Panc1 (cell line): ENCODE data around the gene PTER. TPM values are rescaled to one million over a fixed set of nuclear protein-coding genes. Genes with fewer than 3 reads are reported as not detected.

ENCODE experiments used
- ATAC-seq: fragments of 200-7000 bp; cut with Tn5 transposase; 2 replicates; pipeline ENCODE4 v1.9.1; 2020; ENCODE audit warnings: mild to moderate bottlenecking, moderate library complexity
- BruUV-seq: library from RNA; stranded (reverse); fragments of 400-500 nt; replicated peaks from 2 replicates; lab custom pipeline; 2021; lab: Mats Ljungman, UMichigan
- CTCF ChIA-PET: fragments of 300-600 bp; sonication (Branson Sonifier 250); formaldehyde crosslinking; loops from one replicate; lab custom pipeline; 2022; ENCODE audit warnings: antibody characterized with exemption; lab: Charles Lee
- POLR2A ChIA-PET: fragments of 300-600 bp; sonication (Branson Sonifier 250); formaldehyde crosslinking; loops from one replicate; lab custom pipeline; 2022; ENCODE audit warnings: antibody characterized with exemption; lab: Charles Lee
- DNase-seq: peaks from one replicate; pipeline ENCODE4 v3.0.0-alpha.2; 2010; ENCODE audit warnings: low read depth, low spot score
- H3K27ac ChIP-seq: 2 replicates; pipeline ENCODE4 v1.5.1; 2011; ENCODE audit warnings: mild to moderate bottlenecking, low read length, inconsistent platforms
- H3K27me3 ChIP-seq: fragments of 200-500 bp; sonication (Bioruptor generic); 2 replicates; pipeline ENCODE4 v1.6.0; 2014; ENCODE audit warnings: low read length, inconsistent platforms; ENCODE audit not compliant: control insufficient read depth, insufficient read depth
- H3K36me3 ChIP-seq: fragments of 200-500 bp; sonication (Bioruptor generic); 2 replicates; pipeline ENCODE4 v1.5.1; 2014; ENCODE audit warnings: inconsistent platforms, mild to moderate bottlenecking, low read length, moderate library complexity; ENCODE audit not compliant: control insufficient read depth, insufficient read depth
- H3K4me1 ChIP-seq: 2 replicates; pipeline ENCODE4 v1.5.1; 2011; ENCODE audit warnings: inconsistent platforms, mild to moderate bottlenecking, low read length, moderate library complexity; ENCODE audit not compliant: control insufficient read depth, insufficient read depth
- H3K4me3 ChIP-seq, 2 experiments: 2 replicates each; pipeline ENCODE4 v1.5.1; 2011 to 2012; ENCODE audit warnings: low read depth in 2 of 2, low read length in 2 of 2, mild to moderate bottlenecking in 2 of 2, inconsistent platforms in 1 of 2, moderate library complexity in 1 of 2
- H3K9me3 ChIP-seq: fragments of 200-500 bp; sonication (Bioruptor generic); 2 replicates; pipeline ENCODE4 v1.5.1; 2014; ENCODE audit warnings: low read depth, mild to moderate bottlenecking, inconsistent platforms, low read length, moderate library complexity; ENCODE audit not compliant: control insufficient read depth, insufficient read depth
- CTCF ChIP-seq: fragments of 450-650 bp; IDR thresholded peaks from 2 replicates; pipeline ENCODE4 v1.5.1; 2017; ENCODE audit warnings: mild to moderate bottlenecking
- POLR2AphosphoS5 ChIP-seq: IDR thresholded peaks from 2 replicates; pipeline ENCODE4 v1.6.1; 2012; ENCODE audit warnings: mild to moderate bottlenecking, low read depth, low read length, moderate library complexity
- SIN3A ChIP-seq: IDR thresholded peaks from 2 replicates; pipeline ENCODE4 v1.6.1; 2012; ENCODE audit warnings: low read depth, mild to moderate bottlenecking, low read length, moderate library complexity, borderline replicate concordance; ENCODE audit not compliant: insufficient read depth
- TCF7L2 ChIP-seq: IDR thresholded peaks from 2 replicates; pipeline ENCODE4 v1.6.1; 2011; ENCODE audit warnings: mild to moderate bottlenecking, low read depth, low read length, inconsistent platforms
- in situ Hi-C: cut with HindIII; loops from 2 replicates; pipeline ENCODE4 v1.10.0; 2016; ENCODE audit warnings: low sequenced_read_pairs, low pct_unique_long_range_greater_than_20kb
- intact Hi-C: fragments of 100-400 bp; cut with micrococcal nuclease; formaldehyde crosslinking; loops from one replicate; pipeline ENCODE4 v1.10.0; 2022; ENCODE audit not compliant: unreplicated experiment
- total RNA-seq: library from RNA; stranded (reverse); gene quantifications from one replicate; pipeline ENCODE4 v1.2.1, GENCODE V29; 2021; ENCODE audit not compliant: unreplicated experiment
- TF ChIP-seq, protein P1 (sequence below), 2 experiments: IDR thresholded peaks; 2 replicates each; pipeline ENCODE4 v1.6.1; 2011 to 2012; ENCODE audit warnings: low read depth in 2 of 2, control low read depth in 1 of 2, low read length in 1 of 2, mild to moderate bottlenecking in 1 of 2, moderate library complexity in 1 of 2; ENCODE audit not compliant: insufficient read depth in 1 of 2

Gene PTER
- total RNA-seq, 1 experiment from 2014 or later: 8.8 TPM

- intact Hi-C loops (no loop called here), in situ Hi-C loops (no loop called here)
- BruUV-seq: no TSS peak
- H3K9me3 ChIP-seq: no peaks in the 10 kb centered on the region
- no peaks in the 10 kb centered on the region; the same call in 1 of the 2 replicates for H3K27me3 ChIP-seq
- no peak overlapping the region for H3K4me3 ChIP-seq
- H3K4me1 ChIP-seq: no peaks in the 10 kb centered on the region
- TF ChIP-seq, protein P1, sequence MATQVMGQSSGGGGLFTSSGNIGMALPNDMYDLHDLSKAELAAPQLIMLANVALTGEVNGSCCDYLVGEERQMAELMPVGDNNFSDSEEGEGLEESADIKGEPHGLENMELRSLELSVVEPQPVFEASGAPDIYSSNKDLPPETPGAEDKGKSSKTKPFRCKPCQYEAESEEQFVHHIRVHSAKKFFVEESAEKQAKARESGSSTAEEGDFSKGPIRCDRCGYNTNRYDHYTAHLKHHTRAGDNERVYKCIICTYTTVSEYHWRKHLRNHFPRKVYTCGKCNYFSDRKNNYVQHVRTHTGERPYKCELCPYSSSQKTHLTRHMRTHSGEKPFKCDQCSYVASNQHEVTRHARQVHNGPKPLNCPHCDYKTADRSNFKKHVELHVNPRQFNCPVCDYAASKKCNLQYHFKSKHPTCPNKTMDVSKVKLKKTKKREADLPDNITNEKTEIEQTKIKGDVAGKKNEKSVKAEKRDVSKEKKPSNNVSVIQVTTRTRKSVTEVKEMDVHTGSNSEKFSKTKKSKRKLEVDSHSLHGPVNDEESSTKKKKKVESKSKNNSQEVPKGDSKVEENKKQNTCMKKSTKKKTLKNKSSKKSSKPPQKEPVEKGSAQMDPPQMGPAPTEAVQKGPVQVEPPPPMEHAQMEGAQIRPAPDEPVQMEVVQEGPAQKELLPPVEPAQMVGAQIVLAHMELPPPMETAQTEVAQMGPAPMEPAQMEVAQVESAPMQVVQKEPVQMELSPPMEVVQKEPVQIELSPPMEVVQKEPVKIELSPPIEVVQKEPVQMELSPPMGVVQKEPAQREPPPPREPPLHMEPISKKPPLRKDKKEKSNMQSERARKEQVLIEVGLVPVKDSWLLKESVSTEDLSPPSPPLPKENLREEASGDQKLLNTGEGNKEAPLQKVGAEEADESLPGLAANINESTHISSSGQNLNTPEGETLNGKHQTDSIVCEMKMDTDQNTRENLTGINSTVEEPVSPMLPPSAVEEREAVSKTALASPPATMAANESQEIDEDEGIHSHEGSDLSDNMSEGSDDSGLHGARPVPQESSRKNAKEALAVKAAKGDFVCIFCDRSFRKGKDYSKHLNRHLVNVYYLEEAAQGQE (IDR thresholded peaks at IDR 0.05; ENCODE audit: insufficient read depth in 1 of 2, low read depth in 2 of 2, low read length in 1 of 2): no peak
- TF ChIP-seq CTCF: no peak
- DNase-seq (no peak), ATAC-seq (no peak)
- ChIA-PET CTCF (no interaction called here), POLR2A (no interaction called here)
- no peak overlapping the region for H3K27ac ChIP-seq
- H3K36me3 ChIP-seq: no peaks in the 10 kb centered on the region
Measured at GRCh38 chr10:16423599-16423998, 13.2 kb upstream of the PTER start.

- H3K4me1 ChIP-seq: no peaks in the 10 kb centered on the region
- H3K9me3 ChIP-seq: no peaks in the 10 kb centered on the region
- H3K27ac ChIP-seq: no peak overlapping the region
- no peaks in the 10 kb centered on the region for H3K36me3 ChIP-seq
- ChIA-PET POLR2A (no interaction called here), CTCF (no interaction called here)
- ATAC-seq: no peak
- BruUV-seq: no TSS peak
- no peaks in the 10 kb centered on the region; the same call in 1 of the 2 replicates for H3K27me3 ChIP-seq
- in situ Hi-C loops (no loop called here), intact Hi-C loops (no loop called here)
- no peak overlapping the region for H3K4me3 ChIP-seq
- TF ChIP-seq POLR2AphosphoS5 (no peak), CTCF (no peak), TCF7L2 (no peak), SIN3A (no peak)
- TF ChIP-seq, protein P1 (IDR thresholded peaks at IDR 0.05; ENCODE audit: insufficient read depth in 1 of 2, low read depth in 2 of 2, low read length in 1 of 2): no peak
- no peak for DNase-seq
Measured at GRCh38 chr10:16425449-16425848, 11.4 kb upstream of the PTER start.
